DND-41 (cell line): Measurements from ENCODE around the gene INTU.

Experiments used
- ATAC-seq: fragments of 200-7000 bp; cut with Tn5 transposase; 3 replicates; pipeline ENCODE4 v1.9.1; 2021; ENCODE audit warnings: low read depth; ENCODE audit not compliant: insufficient read depth
- DNase-seq: peaks from one replicate; pipeline ENCODE4 v3.0.0-alpha.2; 2020
- H2AFZ ChIP-seq: 2 replicates; pipeline ENCODE4 v1.6.0; 2012; ENCODE audit warnings: low read depth, low read length
- H3K27ac ChIP-seq: 2 replicates; pipeline ENCODE4 v1.5.1; 2012; ENCODE audit warnings: low read length, inconsistent platforms
- H3K27me3 ChIP-seq: fragments of 200-600 bp; sonication (generic); 2 replicates; pipeline ENCODE4 v1.6.0; 2012; ENCODE audit warnings: low read length, mild to moderate bottlenecking, inconsistent platforms; ENCODE audit not compliant: insufficient read depth, poor library complexity
- H3K36me3 ChIP-seq: 2 replicates; pipeline ENCODE4 v1.5.1; 2012; ENCODE audit warnings: low read length, inconsistent platforms; ENCODE audit not compliant: insufficient read depth
- H3K4me1 ChIP-seq: 2 replicates; pipeline ENCODE4 v1.5.1; 2012; ENCODE audit warnings: mild to moderate bottlenecking, low read length; ENCODE audit not compliant: insufficient read depth
- H3K4me2 ChIP-seq: 2 replicates; pipeline ENCODE4 v1.6.0; 2012; ENCODE audit warnings: mild to moderate bottlenecking, moderate library complexity, low read length, inconsistent platforms; ENCODE audit not compliant: insufficient read depth
- H3K4me3 ChIP-seq, 2 experiments: fragments of 200-600 bp in 1 of 2; shearing (Covaris generic) in 1 of 2; 2 replicates each; pipeline ENCODE4 v1.5.1; 2012 to 2016; ENCODE audit warnings: inconsistent platforms in 2 of 2, low read length in 2 of 2, mild to moderate bottlenecking in 2 of 2, low read depth in 1 of 2, moderate library complexity in 1 of 2
- H3K79me2 ChIP-seq: 2 replicates; pipeline ENCODE4 v1.6.0; 2012; ENCODE audit warnings: low read length, inconsistent platforms; ENCODE audit not compliant: insufficient read depth
- H3K9ac ChIP-seq: 2 replicates; pipeline ENCODE4 v1.6.0; 2012; ENCODE audit warnings: low read depth, mild to moderate bottlenecking, inconsistent platforms, low read length, moderate library complexity
- H3K9me3 ChIP-seq: 2 replicates; pipeline ENCODE4 v1.5.1; 2012; ENCODE audit warnings: low read length, moderate library complexity, mild to moderate bottlenecking, inconsistent platforms; ENCODE audit not compliant: insufficient read depth, severe bottlenecking
- H4K20me1 ChIP-seq: 2 replicates; pipeline ENCODE4 v1.6.0; 2012; ENCODE audit warnings: low read length; ENCODE audit not compliant: insufficient read depth
- EZH2 ChIP-seq: IDR thresholded peaks from 3 replicates; pipeline ENCODE4 v1.6.1; 2012; ENCODE audit warnings: borderline replicate concordance, low read depth, mild to moderate bottlenecking, moderate library complexity, low read length, inconsistent platforms; ENCODE audit not compliant: severe bottlenecking
- TF ChIP-seq, protein P1 (sequence below): IDR thresholded peaks from 2 replicates; pipeline ENCODE4 v1.5.1; 2012; ENCODE audit warnings: borderline replicate concordance, low read length, moderate library complexity, mild to moderate bottlenecking; ENCODE audit not compliant: poor library complexity, severe bottlenecking; ENCODE audit errors: extremely low read depth

The INTU gene

GRCh38 chr4:127672111-127672510, 39.4 kb downstream of the INTU start:
- no peak overlapping the region for H3K4me3 ChIP-seq
- no peaks in the 10 kb centered on the region for H3K27me3 ChIP-seq

DNA sequence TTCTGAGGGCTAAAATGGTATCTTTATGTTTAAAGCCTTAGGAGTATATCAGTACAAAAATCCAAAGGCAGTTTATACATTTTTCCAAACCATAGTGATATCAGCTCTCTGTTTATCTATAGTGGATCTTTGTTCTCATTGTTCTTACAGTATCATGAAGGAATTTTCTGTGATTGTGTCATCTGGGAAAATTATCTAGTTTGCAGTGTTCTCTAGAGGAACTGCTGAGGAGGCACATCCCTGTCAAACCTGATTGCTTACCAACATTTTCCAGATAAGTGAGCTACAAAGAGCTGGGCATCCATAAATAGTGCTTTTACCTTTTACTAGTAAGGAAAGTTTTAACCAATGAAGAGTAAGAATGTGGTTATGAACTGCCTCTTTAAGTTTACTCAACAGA, 52.5 kb downstream of the INTU start:
- H3K9ac ChIP-seq: no peak overlapping the region
- DNase-seq (no peak), ATAC-seq (no peak)
- TF ChIP-seq, protein P1, sequence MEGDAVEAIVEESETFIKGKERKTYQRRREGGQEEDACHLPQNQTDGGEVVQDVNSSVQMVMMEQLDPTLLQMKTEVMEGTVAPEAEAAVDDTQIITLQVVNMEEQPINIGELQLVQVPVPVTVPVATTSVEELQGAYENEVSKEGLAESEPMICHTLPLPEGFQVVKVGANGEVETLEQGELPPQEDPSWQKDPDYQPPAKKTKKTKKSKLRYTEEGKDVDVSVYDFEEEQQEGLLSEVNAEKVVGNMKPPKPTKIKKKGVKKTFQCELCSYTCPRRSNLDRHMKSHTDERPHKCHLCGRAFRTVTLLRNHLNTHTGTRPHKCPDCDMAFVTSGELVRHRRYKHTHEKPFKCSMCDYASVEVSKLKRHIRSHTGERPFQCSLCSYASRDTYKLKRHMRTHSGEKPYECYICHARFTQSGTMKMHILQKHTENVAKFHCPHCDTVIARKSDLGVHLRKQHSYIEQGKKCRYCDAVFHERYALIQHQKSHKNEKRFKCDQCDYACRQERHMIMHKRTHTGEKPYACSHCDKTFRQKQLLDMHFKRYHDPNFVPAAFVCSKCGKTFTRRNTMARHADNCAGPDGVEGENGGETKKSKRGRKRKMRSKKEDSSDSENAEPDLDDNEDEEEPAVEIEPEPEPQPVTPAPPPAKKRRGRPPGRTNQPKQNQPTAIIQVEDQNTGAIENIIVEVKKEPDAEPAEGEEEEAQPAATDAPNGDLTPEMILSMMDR: no peak
- no peak for TF ChIP-seq EZH2
- no peaks in the 10 kb centered on the region for H3K27me3 ChIP-seq
- no peak overlapping the region for H3K27ac ChIP-seq
- no peaks in the 10 kb centered on the region for H3K4me1 ChIP-seq
- H3K36me3 ChIP-seq: no peaks in the 10 kb centered on the region
- no peaks in the 10 kb centered on the region for H3K79me2 ChIP-seq
- H2AFZ ChIP-seq: no peak overlapping the region
- H3K9me3 ChIP-seq: no peaks in the 10 kb centered on the region
- H3K4me2 ChIP-seq: no peak overlapping the region
- no peaks in the 10 kb centered on the region for H4K20me1 ChIP-seq
- no peak overlapping the region for H3K4me3 ChIP-seq

More at GRCh38 chr4:127672111-127672510, 39.4 kb downstream of the INTU start:
- Histone ChIP-seq H3K4me1 (no peaks in the 10 kb centered on the region), H3K4me2 (no peak overlapping the region), H3K36me3 (no peaks in the 10 kb centered on the region), H4K20me1 (no peaks in the 10 kb centered on the region), H3K27ac (no peak overlapping the region), H3K9ac (no peak overlapping the region), H3K9me3 (no peaks in the 10 kb centered on the region), H3K79me2 (no peaks in the 10 kb centered on the region), H2AFZ (no peak overlapping the region)
- ATAC-seq (no peak), DNase-seq (no peak)
- no peak for TF ChIP-seq EZH2
- TF ChIP-seq, protein P1: no peak

DNA sequence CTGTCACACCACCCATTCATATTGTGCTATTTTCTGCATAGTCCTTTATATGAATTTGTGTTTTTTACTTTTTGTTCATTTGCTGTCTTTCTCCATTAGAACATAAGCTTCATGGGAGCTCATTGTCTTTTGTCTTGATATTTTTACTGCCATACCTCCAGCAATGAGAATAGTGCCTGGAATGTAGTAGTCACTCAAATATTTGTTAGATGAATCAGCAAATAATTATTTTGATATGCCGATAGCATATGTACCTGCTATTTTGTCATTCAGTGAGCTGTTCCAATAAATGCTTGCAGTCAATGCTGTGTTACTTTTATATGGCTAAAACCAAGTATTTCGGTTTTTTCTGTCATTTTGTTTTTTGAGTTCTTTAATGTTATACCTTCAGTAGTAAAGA, 53.9 kb downstream of the INTU start:
- Histone ChIP-seq H3K27ac (no peak overlapping the region), H3K36me3 (no peaks in the 10 kb centered on the region), H3K4me3 (no peak overlapping the region), H3K9ac (no peak overlapping the region), H3K9me3 (no peaks in the 10 kb centered on the region), H3K4me2 (no peak overlapping the region), H3K79me2 (no peaks in the 10 kb centered on the region), H2AFZ (no peak overlapping the region), H3K4me1 (no peaks in the 10 kb centered on the region), H3K27me3 (no peaks in the 10 kb centered on the region), H4K20me1 (no peaks in the 10 kb centered on the region)
- DNase-seq: no peak
- ATAC-seq: no peak
- no peak for TF ChIP-seq EZH2

- TF ChIP-seq, protein P1: no peak
- no peak for TF ChIP-seq EZH2
- Histone ChIP-seq H3K27ac (no peak overlapping the region), H3K4me1 (no peaks in the 10 kb centered on the region), H3K9ac (no peak overlapping the region), H2AFZ (no peak overlapping the region), H3K4me3 (no peak overlapping the region), H3K79me2 (no peaks in the 10 kb centered on the region), H3K27me3 (no peaks in the 10 kb centered on the region), H3K36me3 (no peaks in the 10 kb centered on the region), H3K9me3 (no peaks in the 10 kb centered on the region), H3K4me2 (no peak overlapping the region), H4K20me1 (no peaks in the 10 kb centered on the region)
- ATAC-seq (no peak), DNase-seq (no peak)
Measured at GRCh38 chr4:127687580-127687979, 54.8 kb downstream of the INTU start.
